Neutrophil (primary cell): Measurements from ENCODE around the gene BAAT.

Source experiments
- H3K27ac ChIP-seq: fragments of 200-600 bp; sonication (generic); 2 replicates; pipeline ENCODE4 v1.5.1; 2016; ENCODE audit warnings: mild to moderate bottlenecking, moderate library complexity
- H3K27me3 ChIP-seq: fragments of 200-600 bp; sonication (generic); 2 replicates; pipeline ENCODE4 v1.6.0; 2016; ENCODE audit warnings: mild to moderate bottlenecking
- H3K36me3 ChIP-seq: fragments of 200-600 bp; sonication (generic); 2 replicates; pipeline ENCODE4 v1.5.1; 2017
- H3K4me1 ChIP-seq, 2 experiments: fragments of 200-600 bp in 1 of 2; sonication (generic) in 1 of 2; 1 replicate in 1 of 2; 2 replicates in 1 of 2; pipeline versions ENCODE4 v1.5.1 to v1.6.1; 2013 to 2016; ENCODE audit warnings: low read depth in 1 of 2, low read length in 1 of 2, mild to moderate bottlenecking in 1 of 2, moderate library complexity in 1 of 2; ENCODE audit not compliant: control insufficient read depth in 1 of 2, insufficient read depth in 1 of 2
- H3K4me3 ChIP-seq, 2 experiments: fragments of 200-600 bp in 1 of 2; sonication (generic) in 1 of 2; 1 replicate in 1 of 2; 2 replicates in 1 of 2; pipeline ENCODE4 v1.5.1; 2013 to 2016; ENCODE audit warnings: low read depth in 1 of 2, low read length in 1 of 2, mild to moderate bottlenecking in 1 of 2, moderate library complexity in 1 of 2
- H3K9me3 ChIP-seq: fragments of 200-600 bp; sonication (generic); 2 replicates; pipeline ENCODE4 v1.5.1; 2016
- TF ChIP-seq, protein P1 (sequence below): fragments of 200-600 bp; sonication (generic); IDR thresholded peaks from 2 replicates; pipeline ENCODE4 v1.5.1; 2016; ENCODE audit warnings: antibody characterized with exemption

The BAAT gene

DNA sequence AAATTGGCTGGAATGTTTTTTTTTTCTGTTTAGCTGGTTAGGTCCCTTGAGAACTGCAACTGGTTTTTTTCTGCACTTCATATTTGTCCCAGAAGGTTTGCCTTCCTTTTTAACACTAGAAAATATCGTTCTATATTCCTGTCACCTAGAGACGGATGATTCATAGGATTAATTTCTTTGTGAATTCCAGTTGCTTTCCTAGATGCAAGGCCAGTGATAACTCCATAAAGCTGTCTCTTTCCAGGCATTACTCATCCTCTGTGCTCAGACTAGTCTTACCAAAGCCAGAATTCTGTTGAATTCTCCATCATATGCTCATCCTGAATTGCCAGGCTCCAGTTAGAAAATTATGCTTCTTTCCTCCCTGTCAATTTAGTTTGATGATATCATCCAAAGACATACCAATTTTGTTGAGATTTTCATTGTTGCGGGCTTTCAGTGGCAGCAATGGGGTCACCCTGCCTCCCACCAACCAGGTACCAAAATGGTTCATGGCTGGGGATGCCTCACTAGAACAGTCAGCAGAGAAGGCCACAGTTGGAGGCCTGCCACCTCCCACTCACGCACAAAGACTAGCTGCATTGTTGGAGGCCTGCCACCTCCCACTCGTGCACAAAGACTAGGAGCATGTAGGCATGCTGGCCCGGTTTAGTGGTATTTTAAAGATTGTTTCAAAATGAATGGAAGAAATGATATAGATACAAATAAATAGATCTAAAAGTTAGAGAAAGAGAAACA lies 8.5 kb downstream of the BAAT start:
- TF ChIP-seq, protein P1, sequence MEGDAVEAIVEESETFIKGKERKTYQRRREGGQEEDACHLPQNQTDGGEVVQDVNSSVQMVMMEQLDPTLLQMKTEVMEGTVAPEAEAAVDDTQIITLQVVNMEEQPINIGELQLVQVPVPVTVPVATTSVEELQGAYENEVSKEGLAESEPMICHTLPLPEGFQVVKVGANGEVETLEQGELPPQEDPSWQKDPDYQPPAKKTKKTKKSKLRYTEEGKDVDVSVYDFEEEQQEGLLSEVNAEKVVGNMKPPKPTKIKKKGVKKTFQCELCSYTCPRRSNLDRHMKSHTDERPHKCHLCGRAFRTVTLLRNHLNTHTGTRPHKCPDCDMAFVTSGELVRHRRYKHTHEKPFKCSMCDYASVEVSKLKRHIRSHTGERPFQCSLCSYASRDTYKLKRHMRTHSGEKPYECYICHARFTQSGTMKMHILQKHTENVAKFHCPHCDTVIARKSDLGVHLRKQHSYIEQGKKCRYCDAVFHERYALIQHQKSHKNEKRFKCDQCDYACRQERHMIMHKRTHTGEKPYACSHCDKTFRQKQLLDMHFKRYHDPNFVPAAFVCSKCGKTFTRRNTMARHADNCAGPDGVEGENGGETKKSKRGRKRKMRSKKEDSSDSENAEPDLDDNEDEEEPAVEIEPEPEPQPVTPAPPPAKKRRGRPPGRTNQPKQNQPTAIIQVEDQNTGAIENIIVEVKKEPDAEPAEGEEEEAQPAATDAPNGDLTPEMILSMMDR, result no peak
- H3K4me1 ChIP-seq, result no peaks in the 10 kb centered on the region
- no peaks in the 10 kb centered on the region for H3K9me3 ChIP-seq
- no peak overlapping the region for H3K4me3 ChIP-seq
- no peaks in the 10 kb centered on the region for H3K36me3 ChIP-seq
- no peak overlapping the region for H3K27ac ChIP-seq
- peaks cover 17% of the 10 kb centered on the region for H3K27me3 ChIP-seq

GRCh38 chr9:101375546-101375945 lies 9.3 kb downstream of the BAAT start:
- Histone ChIP-seq H3K27ac (no peak overlapping the region), H3K27me3 (peaks cover 17% of the 10 kb centered on the region), H3K36me3 (no peaks in the 10 kb centered on the region), H3K9me3 (no peaks in the 10 kb centered on the region), H3K4me1 (no peaks in the 10 kb centered on the region), H3K4me3 (no peak overlapping the region)
- TF ChIP-seq, protein P1, result no peak

GRCh38 chr9:101372327-101373118 lies 12.3 kb downstream of the BAAT start:
- TF ChIP-seq, protein P1, result no peak
- Histone ChIP-seq H3K9me3 (no peaks in the 10 kb centered on the region), H3K27me3 (peaks cover 22% of the 10 kb centered on the region), H3K36me3 (no peaks in the 10 kb centered on the region), H3K27ac (no peak overlapping the region), H3K4me3 (no peak overlapping the region), H3K4me1 (no peaks in the 10 kb centered on the region)

DNA sequence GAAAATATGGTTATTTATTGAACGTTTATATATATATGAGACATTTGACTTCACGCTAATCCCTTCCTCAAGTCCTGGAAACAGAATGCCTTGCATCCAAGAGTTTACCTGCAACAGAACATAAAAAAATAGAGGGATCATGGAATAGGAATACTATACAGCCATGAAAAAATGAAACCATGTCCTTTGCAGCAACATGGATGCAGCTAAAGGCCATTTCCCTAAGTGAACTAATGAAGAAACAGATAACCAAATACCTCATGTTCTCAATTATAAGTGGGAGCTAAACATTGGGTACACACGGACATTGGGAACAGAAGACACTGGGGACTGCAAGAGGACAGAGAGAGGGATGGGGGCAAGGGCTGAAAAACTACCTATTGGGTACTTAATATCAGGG lies 13.0 kb downstream of the BAAT start:
- TF ChIP-seq, protein P1, result no peak
- no peaks in the 10 kb centered on the region for H3K4me1 ChIP-seq
- peaks cover 22% of the 10 kb centered on the region for H3K27me3 ChIP-seq
- no peaks in the 10 kb centered on the region for H3K36me3 ChIP-seq
- H3K27ac ChIP-seq, result no peak overlapping the region
- H3K4me3 ChIP-seq, result no peak overlapping the region
- H3K9me3 ChIP-seq, result no peaks in the 10 kb centered on the region

GRCh38 chr9:101369884-101370531 lies 14.8 kb downstream of the BAAT start:
- TF ChIP-seq, protein P1, result no peak

More at GRCh38 chr9:101369884-101370531, 14.8 kb downstream of the BAAT start:
- Histone ChIP-seq H3K27me3 (peaks cover 22% of the 10 kb centered on the region), H3K27ac (no peak overlapping the region), H3K9me3 (no peaks in the 10 kb centered on the region), H3K4me1 (no peaks in the 10 kb centered on the region), H3K36me3 (no peaks in the 10 kb centered on the region), H3K4me3 (no peak overlapping the region)
